ENCODE measurements around the gene NFYC. TPM values are rescaled to one million over a fixed set of nuclear protein-coding genes. Genes with fewer than 3 reads are reported as not detected.

Gene NFYC
- total RNA-seq, 4 donors from 2014 or later: 30.0 to 54.2 (median 46.6) TPM

DNA sequence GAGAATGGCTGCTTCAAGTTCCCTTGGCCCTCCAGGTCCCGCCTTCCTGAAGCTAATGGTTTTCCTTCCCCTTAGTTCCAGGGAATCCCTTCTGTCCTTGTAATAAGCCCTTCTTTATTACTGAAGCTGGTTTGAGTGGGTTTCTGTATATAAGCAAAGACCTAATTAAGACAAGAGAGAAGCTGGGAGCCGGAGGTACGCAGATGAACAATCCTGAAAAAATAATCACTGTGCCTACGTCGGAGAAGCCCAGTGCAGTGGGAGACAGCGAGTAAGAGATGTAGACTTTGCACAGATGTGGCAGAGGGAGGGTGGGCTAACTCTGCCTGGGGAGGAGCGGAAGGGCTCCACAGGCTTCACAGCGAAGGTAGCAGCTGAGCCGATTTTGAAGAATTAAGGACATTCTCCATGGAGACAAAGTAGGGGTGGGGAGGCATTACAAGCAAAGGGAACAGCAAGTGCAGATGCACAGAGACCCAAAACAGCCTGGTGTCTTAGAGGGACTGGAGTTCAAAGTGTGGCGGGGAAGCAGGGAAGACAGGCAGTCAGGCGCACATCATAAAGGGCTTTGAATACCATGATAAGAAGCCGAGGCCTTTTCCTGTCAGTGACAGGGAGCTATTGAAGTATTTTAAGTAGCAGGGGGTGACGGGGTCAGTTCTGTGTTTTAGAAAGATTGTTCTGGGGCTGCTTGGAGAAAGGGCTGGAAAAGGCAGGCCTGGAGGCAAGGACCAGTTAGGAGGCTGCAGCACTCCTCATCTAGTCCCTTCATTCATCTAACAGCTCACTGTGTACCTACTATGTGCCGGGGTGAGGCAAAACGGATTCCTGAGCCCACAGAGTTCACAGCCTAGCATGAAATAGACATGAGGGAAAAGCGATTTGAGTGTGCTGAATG is 32.5 kb upstream of the NFYC start:
- Histone ChIP-seq H3K27me3 (peaks cover 0 to 14% (median 0%) of the 10 kb centered on the region in 4 donors), H3K9me3 (no peaks in the 10 kb centered on the region), H3K4me3 (no peak overlapping the region), H3K27ac (replicated peaks in 1 of 4) (no peak overlapping the region), H3K36me3 (no peaks in the 10 kb centered on the region), H3K4me1 (peaks cover 0 to 16% (median 8%) of the 10 kb centered on the region in 4 donors)
- TF ChIP-seq POLR2AphosphoS5 (IDR thresholded peaks at IDR 0.05): no peak
- TF ChIP-seq EP300 (IDR thresholded peaks at IDR 0.05): no peak
- TF ChIP-seq, protein P1, sequence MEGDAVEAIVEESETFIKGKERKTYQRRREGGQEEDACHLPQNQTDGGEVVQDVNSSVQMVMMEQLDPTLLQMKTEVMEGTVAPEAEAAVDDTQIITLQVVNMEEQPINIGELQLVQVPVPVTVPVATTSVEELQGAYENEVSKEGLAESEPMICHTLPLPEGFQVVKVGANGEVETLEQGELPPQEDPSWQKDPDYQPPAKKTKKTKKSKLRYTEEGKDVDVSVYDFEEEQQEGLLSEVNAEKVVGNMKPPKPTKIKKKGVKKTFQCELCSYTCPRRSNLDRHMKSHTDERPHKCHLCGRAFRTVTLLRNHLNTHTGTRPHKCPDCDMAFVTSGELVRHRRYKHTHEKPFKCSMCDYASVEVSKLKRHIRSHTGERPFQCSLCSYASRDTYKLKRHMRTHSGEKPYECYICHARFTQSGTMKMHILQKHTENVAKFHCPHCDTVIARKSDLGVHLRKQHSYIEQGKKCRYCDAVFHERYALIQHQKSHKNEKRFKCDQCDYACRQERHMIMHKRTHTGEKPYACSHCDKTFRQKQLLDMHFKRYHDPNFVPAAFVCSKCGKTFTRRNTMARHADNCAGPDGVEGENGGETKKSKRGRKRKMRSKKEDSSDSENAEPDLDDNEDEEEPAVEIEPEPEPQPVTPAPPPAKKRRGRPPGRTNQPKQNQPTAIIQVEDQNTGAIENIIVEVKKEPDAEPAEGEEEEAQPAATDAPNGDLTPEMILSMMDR (IDR thresholded peaks at IDR 0.05): no peak
- TF ChIP-seq POLR2A (IDR thresholded peaks at IDR 0.05; ENCODE audit: low read depth): no peak
- intact Hi-C loops (cut with DNase I): no loop called here
- no peak for DNase-seq (ENCODE audit: extremely low spot score)
- WGBS: 80% methylated on average over 15 of the region's 16 CpGs

DNA sequence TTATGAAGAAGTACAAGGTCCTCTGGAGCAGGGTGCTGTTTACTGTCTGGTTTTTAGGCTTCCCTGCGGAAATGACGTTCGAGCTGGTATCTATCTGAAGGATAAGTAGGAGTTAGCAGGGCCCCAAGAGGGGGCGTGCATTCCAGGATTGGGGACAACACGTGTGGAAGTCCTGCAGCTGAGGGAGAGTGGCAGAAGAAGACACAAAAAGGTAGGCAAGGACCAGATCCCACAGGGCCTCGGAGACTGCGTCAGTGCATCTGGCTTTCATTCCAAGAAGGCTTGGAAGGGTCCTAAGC is 31.9 kb upstream of the NFYC start:
- Histone ChIP-seq H3K4me1 (peaks cover 0 to 19% (median 11%) of the 10 kb centered on the region in 4 donors), H3K27ac (replicated peaks in 1 of 4) (no peak overlapping the region), H3K27me3 (peaks cover 0 to 8% (median 0%) of the 10 kb centered on the region in 4 donors), H3K4me3 (no peak overlapping the region), H3K36me3 (no peaks in the 10 kb centered on the region), H3K9me3 (no peaks in the 10 kb centered on the region)
- intact Hi-C loops (cut with DNase I): no loop called here
- TF ChIP-seq POLR2AphosphoS5 (IDR thresholded peaks at IDR 0.05) (no peak), POLR2A (IDR thresholded peaks at IDR 0.05; ENCODE audit: low read depth) (no peak), EP300 (IDR thresholded peaks at IDR 0.05) (no peak)
- TF ChIP-seq, protein P1 (IDR thresholded peaks at IDR 0.05): no peak
- 75% methylated on average over 7 of the region's 7 CpGs for WGBS
- no peak for DNase-seq (ENCODE audit: extremely low spot score)

DNA sequence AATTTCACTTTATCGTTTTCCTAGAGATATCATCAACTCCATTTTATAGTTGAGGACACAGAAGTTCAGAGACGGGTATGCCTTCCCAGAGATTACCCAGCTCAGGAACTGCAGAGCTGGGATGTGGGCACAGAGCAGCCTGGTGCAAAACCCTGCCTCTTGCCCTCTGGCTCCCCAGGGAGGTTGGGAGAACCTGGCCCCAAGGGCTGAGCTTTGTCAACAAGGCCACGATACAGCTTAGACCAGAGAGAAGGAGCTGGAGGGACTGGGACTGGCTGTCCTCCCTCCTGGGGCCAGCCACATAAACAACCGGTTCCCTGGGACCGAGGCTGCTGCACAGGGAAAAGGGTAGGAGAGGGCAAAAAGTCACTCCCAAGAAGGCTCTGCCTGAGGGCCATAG is 29.8 kb upstream of the NFYC start:
- intact Hi-C loops (cut with DNase I): no loop called here
- no peak for DNase-seq (ENCODE audit: extremely low spot score)
- no peaks in the 10 kb centered on the region for H3K9me3 ChIP-seq
- peaks cover 9 to 39% (median 31%) of the 10 kb centered on the region in 4 donors for H3K4me1 ChIP-seq
- no peak overlapping the region for H3K27ac ChIP-seq (replicated peaks in 1 of 4)
- no peaks in the 10 kb centered on the region for H3K27me3 ChIP-seq
- WGBS: 71% methylated on average over 5 of the region's 5 CpGs
- no peak overlapping the region for H3K4me3 ChIP-seq
- no peaks in the 10 kb centered on the region for H3K36me3 ChIP-seq
- TF ChIP-seq, protein P1 (IDR thresholded peaks at IDR 0.05): no peak
- no peak for TF ChIP-seq POLR2AphosphoS5 (IDR thresholded peaks at IDR 0.05)
- no peak for TF ChIP-seq EP300 (IDR thresholded peaks at IDR 0.05)
- TF ChIP-seq POLR2A (IDR thresholded peaks at IDR 0.05; ENCODE audit: low read depth): no peak

DNA sequence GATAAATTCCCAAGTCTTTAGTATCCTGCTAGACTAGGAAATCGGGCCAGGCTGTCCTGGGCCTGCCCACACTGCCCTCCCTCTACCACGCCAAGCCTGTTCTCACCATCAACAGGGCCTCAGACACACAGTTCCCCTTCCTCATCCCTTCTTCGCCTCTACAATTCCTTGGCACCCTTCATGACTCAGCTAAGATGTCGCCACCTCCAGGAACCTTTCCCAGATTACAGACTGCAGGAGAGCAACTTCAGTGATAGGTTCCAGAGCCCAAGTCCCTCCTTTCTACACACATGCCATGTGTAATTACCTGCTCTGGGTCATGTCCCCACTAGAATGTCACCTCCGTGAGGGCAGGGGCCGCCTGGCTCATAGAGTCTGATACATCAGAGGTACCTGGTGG is 29.4 kb upstream of the NFYC start:
- H3K36me3 ChIP-seq: no peaks in the 10 kb centered on the region
- no peak overlapping the region for H3K27ac ChIP-seq (replicated peaks in 1 of 4)
- no peaks in the 10 kb centered on the region for H3K27me3 ChIP-seq
- no peak for DNase-seq (ENCODE audit: extremely low spot score)
- 88% methylated on average over 6 of the region's 6 CpGs for WGBS
- no peak overlapping the region for H3K4me3 ChIP-seq
- TF ChIP-seq POLR2AphosphoS5 (IDR thresholded peaks at IDR 0.05) (no peak), POLR2A (IDR thresholded peaks at IDR 0.05; ENCODE audit: low read depth) (no peak), EP300 (IDR thresholded peaks at IDR 0.05) (no peak)
- TF ChIP-seq, protein P1 (IDR thresholded peaks at IDR 0.05): no peak
- peaks cover 9 to 44% (median 31%) of the 10 kb centered on the region in 4 donors for H3K4me1 ChIP-seq
- no peaks in the 10 kb centered on the region for H3K9me3 ChIP-seq
- intact Hi-C loops (cut with DNase I): no loop called here
